GM23338 (cell line): ENCODE measurements around the gene CMIP. TPM values are rescaled to one million over a fixed set of nuclear protein-coding genes. Genes with fewer than 3 reads are reported as not detected.

ENCODE experiments used
- ATAC-seq: fragments of 200-7000 bp; cut with Tn5 transposase; 3 replicates; pipeline ENCODE4 v1.9.1; 2020
- DNase-seq: peaks from one replicate; pipeline ENCODE4 v3.0.0-alpha.2; 2015; ENCODE audit warnings: low spot score
- H2AFZ ChIP-seq: fragments of 200-600 bp; sonication (generic); 2 replicates; pipeline ENCODE4 v1.8.0; 2016; ENCODE audit warnings: antibody characterized with exemption, mild to moderate bottlenecking, moderate library complexity
- H3F3A ChIP-seq: fragments of 200-600 bp; sonication (generic); replicated peaks from 2 replicates; pipeline ENCODE4 v1.8.0; 2017; ENCODE audit warnings: antibody characterized with exemption, mixed run types, low read depth
- H3K27ac ChIP-seq: fragments of 200-600 bp; sonication (generic); 2 replicates; pipeline ENCODE4 v1.6.1; 2016; ENCODE audit warnings: low read depth
- H3K27me3 ChIP-seq: fragments of 200-600 bp; sonication (generic); 2 replicates; pipeline ENCODE4 v1.8.0; 2016; ENCODE audit warnings: mild to moderate bottlenecking, mixed run types, moderate library complexity; ENCODE audit not compliant: insufficient read depth
- H3K36me3 ChIP-seq: fragments of 200-600 bp; sonication (generic); 2 replicates; pipeline ENCODE4 v1.8.0; 2016; ENCODE audit warnings: mild to moderate bottlenecking; ENCODE audit not compliant: insufficient read depth
- H3K4me1 ChIP-seq: fragments of 200-600 bp; sonication (generic); 2 replicates; pipeline ENCODE4 v1.8.0; 2016; ENCODE audit warnings: mild to moderate bottlenecking, moderate library complexity; ENCODE audit not compliant: insufficient read depth
- H3K4me2 ChIP-seq: fragments of 200-600 bp; sonication (generic); 2 replicates; pipeline ENCODE4 v1.7.1; 2017; ENCODE audit warnings: mixed run types
- H3K4me3 ChIP-seq: fragments of 200-600 bp; sonication (generic); 2 replicates; pipeline ENCODE4 v1.6.1; 2016; ENCODE audit warnings: mixed run types
- H3K79me2 ChIP-seq: fragments of 200-600 bp; sonication (generic); replicated peaks from 2 replicates; pipeline ENCODE4 v1.8.0; 2017; ENCODE audit warnings: mild to moderate bottlenecking; ENCODE audit not compliant: insufficient read depth
- H3K9me2 ChIP-seq: fragments of 200-600 bp; sonication (generic); 2 replicates; pipeline ENCODE4 v1.8.0; 2017; ENCODE audit not compliant: insufficient read depth
- H4K20me1 ChIP-seq: fragments of 200-600 bp; sonication (generic); replicated peaks from 2 replicates; pipeline ENCODE4 v1.8.0; 2017; ENCODE audit warnings: mild to moderate bottlenecking; ENCODE audit not compliant: insufficient read depth
- H3K27ac Mint-ChIP-seq: 2 replicates; pipeline ENCODE4 v1.8.0; 2020; ENCODE audit warnings: inconsistent platforms, mild to moderate bottlenecking, moderate library complexity, mixed read lengths
- H3K27me3 Mint-ChIP-seq: 3 replicates; pipeline ENCODE4 v1.8.0; 2022; ENCODE audit warnings: low read depth, mild to moderate bottlenecking, moderate library complexity, mixed read lengths, inconsistent platforms; ENCODE audit not compliant: insufficient read depth, poor library complexity
- H3K36me3 Mint-ChIP-seq: 3 replicates; pipeline ENCODE4 v1.8.0; 2021; ENCODE audit warnings: low read depth, mild to moderate bottlenecking, inconsistent platforms, moderate library complexity, mixed read lengths
- H3K4me1 Mint-ChIP-seq: 3 replicates; pipeline ENCODE4 v1.8.0; 2020; ENCODE audit warnings: mild to moderate bottlenecking, inconsistent platforms, mixed read lengths
- H3K4me3 Mint-ChIP-seq: 3 replicates; pipeline ENCODE4 v1.8.0; 2021; ENCODE audit warnings: moderate library complexity, mild to moderate bottlenecking, inconsistent platforms, mixed read lengths
- H3K9me3 Mint-ChIP-seq: 3 replicates; pipeline ENCODE4 v1.8.0; 2020; ENCODE audit warnings: moderate library complexity, mild to moderate bottlenecking, inconsistent platforms, mixed read lengths
- CREB1 ChIP-seq: fragments of 250-450 bp; sonication (Bioruptor Pico); IDR thresholded peaks from 2 replicates; pipeline ENCODE4 v1.5.0; 2020; ENCODE audit warnings: low read depth, mild to moderate bottlenecking, moderate library complexity
- EZH2 ChIP-seq: fragments of 200-600 bp; sonication (generic); IDR thresholded peaks from one replicate; pipeline ENCODE4 v1.8.0; 2017; ENCODE audit warnings: antibody characterized with exemption, mild to moderate bottlenecking, low read depth; ENCODE audit not compliant: unreplicated experiment
- EZH2phosphoT487 ChIP-seq: fragments of 200-600 bp; sonication (generic); IDR thresholded peaks from one replicate; pipeline ENCODE4 v1.8.1; 2018; ENCODE audit warnings: antibody characterized with exemption; ENCODE audit not compliant: unreplicated experiment
- JUNB ChIP-seq: IDR thresholded peaks from one replicate; pipeline ENCODE4 v1.6.1; 2016; ENCODE audit warnings: antibody characterized with exemption; ENCODE audit not compliant: unreplicated experiment
- NANOG ChIP-seq: IDR thresholded peaks from 2 replicates; pipeline ENCODE4 v1.6.1; 2016; ENCODE audit warnings: antibody characterized with exemption, borderline replicate concordance
- POLR2AphosphoS5 ChIP-seq: IDR thresholded peaks from 2 replicates; pipeline ENCODE4 v1.6.1; 2016; ENCODE audit warnings: antibody characterized with exemption, low read depth
- STAT1 ChIP-seq: IDR thresholded peaks from one replicate; pipeline ENCODE4 v1.6.1; 2016; ENCODE audit warnings: antibody characterized with exemption; ENCODE audit not compliant: unreplicated experiment
- ZNF114 ChIP-seq: fragments of 250-450 bp; sonication (Bioruptor Pico); IDR thresholded peaks from 2 replicates; pipeline ENCODE4 v1.5.0; 2020; ENCODE audit warnings: mild to moderate bottlenecking, moderate library complexity
- ZNF331 ChIP-seq: fragments of 250-450 bp; sonication (Bioruptor Pico); IDR thresholded peaks from 2 replicates; pipeline ENCODE4 v1.5.0; 2020; ENCODE audit warnings: low read depth, mild to moderate bottlenecking, moderate library complexity
- polyA plus RNA-seq: library from polyadenylated mRNA; unstranded; fragments of >200 nt; fragmentation: Nextera tagmentation; extraction: Ambion mirVana; gene quantifications from 2 replicates; pipeline ENCODE4 v1.2.1, GENCODE V29; 2016
- total RNA-seq: library from RNA; depleted of rRNA; stranded (reverse); fragments of >200 nt; shearing (Covaris generic); gene quantifications from 2 replicates; pipeline ENCODE4 v1.2.3, GENCODE V29; 2014
- TF ChIP-seq, protein P1 (sequence below): fragments of 250-450 bp; sonication (Bioruptor Pico); IDR thresholded peaks from 2 replicates; pipeline ENCODE4 v1.5.0; 2020; ENCODE audit warnings: mild to moderate bottlenecking, moderate library complexity
- TF ChIP-seq, protein P2 (sequence below): IDR thresholded peaks from one replicate; pipeline ENCODE4 v1.6.1; 2018; ENCODE audit warnings: antibody characterized with exemption; ENCODE audit not compliant: unreplicated experiment
- TF ChIP-seq, protein P3 (sequence below), 2 experiments: fragments of 200-600 bp in 1 of 2; sonication (generic) in 1 of 2; conservative IDR thresholded peaks; 2 replicates each; pipeline versions ENCODE4 v1.5.1 to v1.6.1; 2016 to 2017; ENCODE audit warnings: antibody characterized with exemption in 2 of 2, low read depth in 2 of 2, mild to moderate bottlenecking in 2 of 2, moderate library complexity in 1 of 2

Gene CMIP
- total and polyA plus RNA-seq, 2 experiments from 2014 or later: 9.5 to 62.3 TPM

DNA sequence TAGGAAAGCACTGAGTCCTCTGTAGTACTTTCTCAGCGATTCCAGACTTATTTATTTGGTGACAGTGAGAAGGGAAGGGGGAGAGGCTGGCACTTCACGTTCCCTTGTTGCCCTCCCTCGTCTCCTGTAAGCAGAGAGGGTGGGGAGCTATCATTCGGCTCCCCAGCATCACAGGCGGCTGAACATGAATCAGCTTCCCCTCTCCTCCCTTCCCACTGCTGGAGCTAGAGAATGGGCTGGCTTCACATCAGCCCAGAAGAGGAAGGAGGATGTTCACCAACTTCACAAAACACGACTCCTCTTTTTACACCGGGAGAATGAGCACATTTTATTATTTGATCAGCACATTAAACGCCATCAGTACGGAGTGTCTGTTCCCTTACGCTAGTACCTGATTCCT lies 6.7 kb upstream of the CMIP start (continued):
- TF ChIP-seq, protein P1, sequence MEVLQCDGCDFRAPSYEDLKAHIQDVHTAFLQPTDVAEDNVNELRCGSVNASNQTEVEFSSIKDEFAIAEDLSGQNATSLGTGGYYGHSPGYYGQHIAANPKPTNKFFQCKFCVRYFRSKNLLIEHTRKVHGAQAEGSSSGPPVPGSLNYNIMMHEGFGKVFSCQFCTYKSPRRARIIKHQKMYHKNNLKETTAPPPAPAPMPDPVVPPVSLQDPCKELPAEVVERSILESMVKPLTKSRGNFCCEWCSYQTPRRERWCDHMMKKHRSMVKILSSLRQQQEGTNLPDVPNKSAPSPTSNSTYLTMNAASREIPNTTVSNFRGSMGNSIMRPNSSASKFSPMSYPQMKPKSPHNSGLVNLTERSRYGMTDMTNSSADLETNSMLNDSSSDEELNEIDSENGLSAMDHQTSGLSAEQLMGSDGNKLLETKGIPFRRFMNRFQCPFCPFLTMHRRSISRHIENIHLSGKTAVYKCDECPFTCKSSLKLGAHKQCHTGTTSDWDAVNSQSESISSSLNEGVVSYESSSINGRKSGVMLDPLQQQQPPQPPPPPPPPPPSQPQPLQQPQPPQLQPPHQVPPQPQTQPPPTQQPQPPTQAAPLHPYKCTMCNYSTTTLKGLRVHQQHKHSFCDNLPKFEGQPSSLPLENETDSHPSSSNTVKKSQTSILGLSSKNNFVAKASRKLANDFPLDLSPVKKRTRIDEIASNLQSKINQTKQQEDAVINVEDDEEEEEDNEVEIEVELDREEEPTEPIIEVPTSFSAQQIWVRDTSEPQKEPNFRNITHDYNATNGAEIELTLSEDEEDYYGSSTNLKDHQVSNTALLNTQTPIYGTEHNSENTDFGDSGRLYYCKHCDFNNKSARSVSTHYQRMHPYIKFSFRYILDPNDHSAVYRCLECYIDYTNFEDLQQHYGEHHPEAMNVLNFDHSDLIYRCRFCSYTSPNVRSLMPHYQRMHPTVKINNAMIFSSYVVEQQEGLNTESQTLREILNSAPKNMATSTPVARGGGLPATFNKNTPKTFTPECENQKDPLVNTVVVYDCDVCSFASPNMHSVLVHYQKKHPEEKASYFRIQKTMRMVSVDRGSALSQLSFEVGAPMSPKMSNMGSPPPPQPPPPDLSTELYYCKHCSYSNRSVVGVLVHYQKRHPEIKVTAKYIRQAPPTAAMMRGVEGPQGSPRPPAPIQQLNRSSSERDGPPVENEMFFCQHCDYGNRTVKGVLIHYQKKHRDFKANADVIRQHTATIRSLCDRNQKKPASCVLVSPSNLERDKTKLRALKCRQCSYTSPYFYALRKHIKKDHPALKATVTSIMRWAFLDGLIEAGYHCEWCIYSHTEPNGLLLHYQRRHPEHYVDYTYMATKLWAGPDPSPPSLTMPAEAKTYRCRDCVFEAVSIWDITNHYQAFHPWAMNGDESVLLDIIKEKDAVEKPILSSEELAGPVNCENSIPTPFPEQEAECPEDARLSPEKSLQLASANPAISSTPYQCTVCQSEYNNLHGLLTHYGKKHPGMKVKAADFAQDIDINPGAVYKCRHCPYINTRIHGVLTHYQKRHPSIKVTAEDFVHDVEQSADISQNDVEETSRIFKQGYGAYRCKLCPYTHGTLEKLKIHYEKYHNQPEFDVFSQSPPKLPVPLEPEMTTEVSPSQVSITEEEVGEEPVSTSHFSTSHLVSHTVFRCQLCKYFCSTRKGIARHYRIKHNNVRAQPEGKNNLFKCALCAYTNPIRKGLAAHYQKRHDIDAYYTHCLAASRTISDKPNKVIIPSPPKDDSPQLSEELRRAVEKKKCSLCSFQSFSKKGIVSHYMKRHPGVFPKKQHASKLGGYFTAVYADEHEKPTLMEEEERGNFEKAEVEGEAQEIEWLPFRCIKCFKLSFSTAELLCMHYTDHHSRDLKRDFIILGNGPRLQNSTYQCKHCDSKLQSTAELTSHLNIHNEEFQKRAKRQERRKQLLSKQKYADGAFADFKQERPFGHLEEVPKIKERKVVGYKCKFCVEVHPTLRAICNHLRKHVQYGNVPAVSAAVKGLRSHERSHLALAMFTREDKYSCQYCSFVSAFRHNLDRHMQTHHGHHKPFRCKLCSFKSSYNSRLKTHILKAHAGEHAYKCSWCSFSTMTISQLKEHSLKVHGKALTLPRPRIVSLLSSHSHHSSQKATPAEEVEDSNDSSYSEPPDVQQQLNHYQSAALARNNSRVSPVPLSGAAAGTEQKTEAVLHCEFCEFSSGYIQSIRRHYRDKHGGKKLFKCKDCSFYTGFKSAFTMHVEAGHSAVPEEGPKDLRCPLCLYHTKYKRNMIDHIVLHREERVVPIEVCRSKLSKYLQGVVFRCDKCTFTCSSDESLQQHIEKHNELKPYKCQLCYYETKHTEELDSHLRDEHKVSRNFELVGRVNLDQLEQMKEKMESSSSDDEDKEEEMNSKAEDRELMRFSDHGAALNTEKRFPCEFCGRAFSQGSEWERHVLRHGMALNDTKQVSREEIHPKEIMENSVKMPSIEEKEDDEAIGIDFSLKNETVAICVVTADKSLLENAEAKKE (CRISPR knock-in tag): no peak
- no peak for TF ChIP-seq ZNF331 (CRISPR knock-in tag)
- no peak for TF ChIP-seq STAT1
- TF ChIP-seq ZNF114: no peak

DNA sequence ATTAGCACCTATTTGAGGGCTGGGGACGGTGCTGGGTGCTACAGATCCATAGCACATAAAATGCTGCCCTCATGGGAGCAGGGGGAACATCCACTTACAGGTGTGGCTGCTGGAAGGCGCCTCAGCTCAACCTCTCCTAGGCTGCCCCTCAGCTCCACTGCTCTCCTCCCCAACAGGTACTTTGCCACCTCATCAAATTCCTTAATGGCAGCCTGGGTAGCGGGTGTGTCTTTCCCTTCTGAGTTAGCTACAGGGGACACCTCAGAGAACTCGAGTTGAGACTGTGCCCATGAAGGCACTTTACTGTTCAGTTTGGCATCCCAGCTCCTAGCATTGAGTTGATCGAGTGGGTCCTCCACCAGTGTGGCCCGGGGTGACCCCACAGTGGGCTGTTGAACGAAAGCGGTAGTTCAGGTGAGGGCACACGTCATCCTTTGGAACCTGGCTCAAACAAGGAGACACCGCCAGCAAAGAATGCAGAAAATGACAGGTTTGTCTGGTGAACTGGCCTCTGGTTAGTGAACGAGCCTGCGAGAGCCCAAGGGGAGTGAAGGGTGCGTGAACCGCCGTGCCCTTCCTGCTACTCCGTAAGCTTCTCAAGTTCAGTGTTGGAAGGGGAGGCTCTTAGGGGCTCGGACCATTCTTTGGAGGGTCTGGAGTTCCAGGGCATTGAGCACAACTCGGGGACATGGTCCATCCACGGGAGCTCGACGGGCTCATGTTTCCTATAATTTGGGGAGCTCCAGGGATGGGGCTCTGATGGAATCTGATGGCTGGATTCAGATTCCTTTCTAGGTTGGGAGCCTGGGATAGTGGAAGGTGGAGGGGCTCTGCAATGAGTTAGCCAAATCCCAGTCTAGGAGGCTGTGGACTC lies 3.5 kb upstream of the CMIP start:
- H3K27me3 Mint-ChIP-seq: peaks cover 9% of the 10 kb centered on the region
- Histone ChIP-seq H3K4me3 (no peak overlapping the region), H3K36me3 (no peaks in the 10 kb centered on the region), H3K27me3 (0 out of 2 replicates have a peak, but pooled peaks cover 5% of the 10 kb centered on the region), H3K79me2 (peaks cover 10% of the 10 kb centered on the region), H3K27ac (no peak overlapping the region), H3F3A (no peaks in the 10 kb centered on the region), H4K20me1 (0 out of 2 replicates have a peak, but pooled peaks cover 2% of the 10 kb centered on the region), H3K4me1 (peaks cover 6% of the 10 kb centered on the region; the same call in 1 of the 2 replicates), H3K4me2 (no peak overlapping the region), H2AFZ (0 out of 2 replicates have a peak overlapping the region, but pooled peaks have one; percentile 47), H3K9me2 (no peaks in the 10 kb centered on the region)
- peaks cover 4% of the 10 kb centered on the region; the same call in 1 of the 3 replicates for H3K36me3 Mint-ChIP-seq
- DNase-seq (no peak), ATAC-seq (no peak)
- peaks cover 18% of the 10 kb centered on the region for H3K4me1 Mint-ChIP-seq
- H3K9me3 Mint-ChIP-seq: no peaks in the 10 kb centered on the region
- no peak overlapping the region for H3K4me3 Mint-ChIP-seq
- no peak overlapping the region for H3K27ac Mint-ChIP-seq
- TF ChIP-seq ZNF331 (CRISPR knock-in tag) (no peak), EZH2 (no peak), POLR2AphosphoS5 (no peak), JUNB (no peak), NANOG (no peak), CREB1 (CRISPR knock-in tag) (no peak), EZH2phosphoT487 (no peak), STAT1 (no peak), ZNF114 (no peak)
- TF ChIP-seq, protein P2, sequence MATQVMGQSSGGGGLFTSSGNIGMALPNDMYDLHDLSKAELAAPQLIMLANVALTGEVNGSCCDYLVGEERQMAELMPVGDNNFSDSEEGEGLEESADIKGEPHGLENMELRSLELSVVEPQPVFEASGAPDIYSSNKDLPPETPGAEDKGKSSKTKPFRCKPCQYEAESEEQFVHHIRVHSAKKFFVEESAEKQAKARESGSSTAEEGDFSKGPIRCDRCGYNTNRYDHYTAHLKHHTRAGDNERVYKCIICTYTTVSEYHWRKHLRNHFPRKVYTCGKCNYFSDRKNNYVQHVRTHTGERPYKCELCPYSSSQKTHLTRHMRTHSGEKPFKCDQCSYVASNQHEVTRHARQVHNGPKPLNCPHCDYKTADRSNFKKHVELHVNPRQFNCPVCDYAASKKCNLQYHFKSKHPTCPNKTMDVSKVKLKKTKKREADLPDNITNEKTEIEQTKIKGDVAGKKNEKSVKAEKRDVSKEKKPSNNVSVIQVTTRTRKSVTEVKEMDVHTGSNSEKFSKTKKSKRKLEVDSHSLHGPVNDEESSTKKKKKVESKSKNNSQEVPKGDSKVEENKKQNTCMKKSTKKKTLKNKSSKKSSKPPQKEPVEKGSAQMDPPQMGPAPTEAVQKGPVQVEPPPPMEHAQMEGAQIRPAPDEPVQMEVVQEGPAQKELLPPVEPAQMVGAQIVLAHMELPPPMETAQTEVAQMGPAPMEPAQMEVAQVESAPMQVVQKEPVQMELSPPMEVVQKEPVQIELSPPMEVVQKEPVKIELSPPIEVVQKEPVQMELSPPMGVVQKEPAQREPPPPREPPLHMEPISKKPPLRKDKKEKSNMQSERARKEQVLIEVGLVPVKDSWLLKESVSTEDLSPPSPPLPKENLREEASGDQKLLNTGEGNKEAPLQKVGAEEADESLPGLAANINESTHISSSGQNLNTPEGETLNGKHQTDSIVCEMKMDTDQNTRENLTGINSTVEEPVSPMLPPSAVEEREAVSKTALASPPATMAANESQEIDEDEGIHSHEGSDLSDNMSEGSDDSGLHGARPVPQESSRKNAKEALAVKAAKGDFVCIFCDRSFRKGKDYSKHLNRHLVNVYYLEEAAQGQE: no peak
- TF ChIP-seq, protein P3, sequence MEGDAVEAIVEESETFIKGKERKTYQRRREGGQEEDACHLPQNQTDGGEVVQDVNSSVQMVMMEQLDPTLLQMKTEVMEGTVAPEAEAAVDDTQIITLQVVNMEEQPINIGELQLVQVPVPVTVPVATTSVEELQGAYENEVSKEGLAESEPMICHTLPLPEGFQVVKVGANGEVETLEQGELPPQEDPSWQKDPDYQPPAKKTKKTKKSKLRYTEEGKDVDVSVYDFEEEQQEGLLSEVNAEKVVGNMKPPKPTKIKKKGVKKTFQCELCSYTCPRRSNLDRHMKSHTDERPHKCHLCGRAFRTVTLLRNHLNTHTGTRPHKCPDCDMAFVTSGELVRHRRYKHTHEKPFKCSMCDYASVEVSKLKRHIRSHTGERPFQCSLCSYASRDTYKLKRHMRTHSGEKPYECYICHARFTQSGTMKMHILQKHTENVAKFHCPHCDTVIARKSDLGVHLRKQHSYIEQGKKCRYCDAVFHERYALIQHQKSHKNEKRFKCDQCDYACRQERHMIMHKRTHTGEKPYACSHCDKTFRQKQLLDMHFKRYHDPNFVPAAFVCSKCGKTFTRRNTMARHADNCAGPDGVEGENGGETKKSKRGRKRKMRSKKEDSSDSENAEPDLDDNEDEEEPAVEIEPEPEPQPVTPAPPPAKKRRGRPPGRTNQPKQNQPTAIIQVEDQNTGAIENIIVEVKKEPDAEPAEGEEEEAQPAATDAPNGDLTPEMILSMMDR (conservative IDR thresholded peaks at IDR 0.05; ENCODE audit: low read depth in 2 of 2): no peak
